IMR-90 (cell line): Measurements from ENCODE around the gene PITPNC1. TPM values are rescaled to one million over a fixed set of nuclear protein-coding genes. Genes with fewer than 3 reads are reported as not detected.

ENCODE experiments used
- ATAC-seq: fragments of 200-7000 bp; cut with Tn5 transposase; 2 replicates; pipeline ENCODE4 v1.9.1; 2020; ENCODE audit warnings: low read depth, mild to moderate bottlenecking, moderate library complexity
- BruUV-seq: library from RNA; stranded (reverse); fragments of 400-500 nt; replicated peaks from 2 replicates; lab custom pipeline; 2021; lab: Mats Ljungman, UMichigan
- CTCF ChIA-PET: fragments of 300-600 bp; formaldehyde crosslinking; extraction: SDS; loops from one replicate; lab custom pipeline; 2021; ENCODE audit warnings: antibody characterized with exemption; lab: Yijun Ruan, JAX
- POLR2A ChIA-PET: fragments of 300-600 bp; sonication (Branson Sonifier 250); formaldehyde crosslinking; loops from one replicate; lab custom pipeline; 2022; ENCODE audit warnings: antibody characterized with exemption; ENCODE audit not compliant: unreplicated experiment; lab: Charles Lee
- DNase-seq: peaks from one replicate; pipeline ENCODE4 v3.0.0; 2013
- H2AFZ ChIP-seq: replicated peaks from 2 replicates; pipeline ENCODE3; 2013; ENCODE audit warnings: low read length, mild to moderate bottlenecking; ENCODE audit not compliant: poor library complexity
- H2AK5ac ChIP-seq: 2 replicates; pipeline ENCODE4 v1.6.1; 2013; ENCODE audit warnings: low read depth, low read length, inconsistent platforms
- H2AK9ac ChIP-seq: replicated peaks from 2 replicates; pipeline ENCODE3; 2013; ENCODE audit warnings: mild to moderate bottlenecking, low read depth, low read length, moderate library complexity; ENCODE audit not compliant: poor library complexity
- H2BK120ac ChIP-seq: 2 replicates; pipeline ENCODE4 v1.6.1; 2013; ENCODE audit warnings: low read depth, low read length, inconsistent platforms
- H2BK15ac ChIP-seq: 3 replicates; pipeline ENCODE4 v1.6.1; 2013; ENCODE audit warnings: low read depth, low read length, inconsistent platforms
- H2BK20ac ChIP-seq: 2 replicates; pipeline ENCODE4 v1.6.1; 2013; ENCODE audit warnings: low read depth, mild to moderate bottlenecking, inconsistent platforms, low read length, moderate library complexity
- H2BK5ac ChIP-seq: 2 replicates; pipeline ENCODE4 v1.6.1; 2013; ENCODE audit warnings: mild to moderate bottlenecking, low read depth, low read length, inconsistent platforms; ENCODE audit not compliant: poor library complexity, severe bottlenecking
- H3K14ac ChIP-seq: replicated peaks from 2 replicates; pipeline ENCODE4 v1.6.1; 2013; ENCODE audit warnings: low read depth, low read length, inconsistent platforms
- H3K18ac ChIP-seq: 2 replicates; pipeline ENCODE4 v1.6.1; 2013; ENCODE audit warnings: low read depth, low read length, control low read depth
- H3K23ac ChIP-seq: 2 replicates; pipeline ENCODE4 v1.6.1; 2013; ENCODE audit warnings: low read depth, low read length, inconsistent platforms
- H3K27ac ChIP-seq: 2 replicates; pipeline ENCODE4 v1.5.1; 2013; ENCODE audit warnings: mild to moderate bottlenecking, control low read depth, low read length; ENCODE audit not compliant: insufficient read depth
- H3K27me3 ChIP-seq: 2 replicates; pipeline ENCODE4 v1.6.1; 2013; ENCODE audit warnings: low read length; ENCODE audit not compliant: control insufficient read depth, insufficient read depth
- H3K36me3 ChIP-seq: 2 replicates; pipeline ENCODE4 v1.6.1; 2013; ENCODE audit warnings: low read length, mixed read lengths; ENCODE audit not compliant: control insufficient read depth, insufficient read depth
- H3K4ac ChIP-seq: 2 replicates; pipeline ENCODE4 v1.6.1; 2013; ENCODE audit warnings: low read depth, low read length, inconsistent platforms
- H3K4me1 ChIP-seq: 2 replicates; pipeline ENCODE4 v1.6.1; 2013; ENCODE audit warnings: low read length, mixed read lengths; ENCODE audit not compliant: control insufficient read depth, insufficient read depth
- H3K4me2 ChIP-seq: 2 replicates; pipeline ENCODE4 v1.6.1; 2013; ENCODE audit warnings: low read depth, mild to moderate bottlenecking, control low read depth, low read length, moderate library complexity
- H3K4me3 ChIP-seq: 2 replicates; pipeline ENCODE4 v1.5.1; 2013; ENCODE audit warnings: low read depth, mild to moderate bottlenecking, control low read depth, low read length, moderate library complexity; ENCODE audit not compliant: insufficient read depth
- H3K56ac ChIP-seq: 2 replicates; pipeline ENCODE4 v1.6.1; 2013; ENCODE audit warnings: low read length, inconsistent platforms; ENCODE audit not compliant: insufficient read depth; ENCODE audit errors: extremely low read depth
- H3K79me1 ChIP-seq, 2 experiments: 2 replicates each; pipeline ENCODE4 v1.6.1; 2013; ENCODE audit warnings: low read length in 2 of 2, inconsistent platforms in 1 of 2, low read depth in 1 of 2
- H3K9ac ChIP-seq: 2 replicates; pipeline ENCODE4 v1.6.1; 2013; ENCODE audit warnings: low read depth, low read length, control low read depth
- H3K9me1 ChIP-seq: 2 replicates; pipeline ENCODE4 v1.6.1; 2013; ENCODE audit warnings: low read length, inconsistent platforms; ENCODE audit not compliant: insufficient read depth
- H3K9me3 ChIP-seq: 2 replicates; pipeline ENCODE4 v1.6.1; 2013; ENCODE audit warnings: low read length; ENCODE audit not compliant: control insufficient read depth, insufficient read depth
- H4K20me1 ChIP-seq: 2 replicates; pipeline ENCODE4 v1.6.1; 2013; ENCODE audit warnings: low read length, inconsistent platforms; ENCODE audit not compliant: insufficient read depth
- H4K5ac ChIP-seq: 2 replicates; pipeline ENCODE4 v1.6.1; 2013; ENCODE audit warnings: mild to moderate bottlenecking, low read depth, low read length, control low read depth
- H4K8ac ChIP-seq, 2 experiments: 2 replicates each; pipeline ENCODE4 v1.6.1; 2013; ENCODE audit warnings: low read depth in 2 of 2, low read length in 2 of 2, control low read depth in 1 of 2, inconsistent platforms in 1 of 2
- H4K91ac ChIP-seq: 2 replicates; pipeline ENCODE4 v1.6.1; 2013; ENCODE audit warnings: low read depth, low read length, inconsistent platforms; ENCODE audit not compliant: insufficient read depth
- CEBPB ChIP-seq: IDR thresholded peaks from 2 replicates; pipeline ENCODE4 v1.6.1; 2012; ENCODE audit warnings: low read depth, low read length, improper control_type of control experiment
- ELK1 ChIP-seq: fragments of 150-350 bp; IDR thresholded peaks from 2 replicates; pipeline ENCODE4 v1.6.1; 2016; ENCODE audit warnings: low read depth, mild to moderate bottlenecking, low read length, moderate library complexity, borderline replicate concordance
- NFE2L2 ChIP-seq: fragments of 150-350 bp; IDR thresholded peaks from 2 replicates; pipeline ENCODE4 v1.6.1; 2016; ENCODE audit warnings: low read depth, mild to moderate bottlenecking, low read length
- SMC3 ChIP-seq: fragments of 150-350 bp; IDR thresholded peaks from 2 replicates; pipeline ENCODE4 v1.6.1; 2016; ENCODE audit warnings: low read depth, mild to moderate bottlenecking, antibody characterized with exemption, low read length, moderate library complexity
- WGBS, 2 experiments: methylation state at CpG; one replicate each; pipeline versions ENCODE4 v1.1.5 to v1.1.7; 2013; ENCODE audit warnings: missing lambda C conversion rate in 2 of 2; ENCODE audit not compliant: insufficient read length in 1 of 2; ENCODE audit errors: extremely low coverage in 2 of 2; 5-methylcytosine and 5-hydroxymethylcytosine counted together
- dilution Hi-C: fragments of 300-500 bp; cut with HindIII; formaldehyde crosslinking; loops from one replicate; pipeline ENCODE4 v1.14.3; 2018; ENCODE audit warnings: low sequenced_read_pairs; ENCODE audit not compliant: unreplicated experiment
- in situ Hi-C: fragments of 300-500 bp; cut with MboI; formaldehyde crosslinking; loops from 3 replicates; pipeline ENCODE4 v1.14.3; 2019; ENCODE audit warnings: low sequenced_read_pairs, inconsistent platforms, mixed read lengths
- intact Hi-C: fragments of 100-400 bp; cut with micrococcal nuclease; formaldehyde crosslinking; loops from 2 replicates; pipeline ENCODE4 v1.10.0; 2022
- polyA plus RNA-seq, 3 experiments: library from polyadenylated mRNA; depleted of rRNA; stranded (reverse); fragments of >200 nt; gene quantifications; 2 replicates each; pipeline ENCODE4 v1.2.3, GENCODE V29; 2012; ENCODE audit warnings: low replicate concordance in 1 of 3
- total RNA-seq: library from RNA; depleted of rRNA; stranded (reverse); fragments of >200 nt; gene quantifications from 2 replicates; pipeline ENCODE4 v1.2.3, GENCODE V29; 2012

Gene PITPNC1
- total and polyA plus RNA-seq, 2 of the 4 experiments (the other 2 are of a cell fraction) = 4.1 TPM

- TF ChIP-seq NFE2L2 (no peak), CEBPB (no peak), ELK1 (no peak), SMC3 (no peak)
- Histone ChIP-seq H3K27me3 (no peaks in the 10 kb centered on the region), H4K5ac (no peak overlapping the region), H3K4me3 (no peak overlapping the region), H4K91ac (no peak overlapping the region), H3K9me1 (no peaks in the 10 kb centered on the region), H4K8ac (no peak overlapping the region), H2BK20ac (no peak overlapping the region), H2AFZ (no peak overlapping the region), H3K9ac (no peak overlapping the region), H3K27ac (no peak overlapping the region), H2BK120ac (no peak overlapping the region), H3K36me3 (no peaks in the 10 kb centered on the region), H3K18ac (no peak overlapping the region), H4K20me1 (no peaks in the 10 kb centered on the region), H2BK5ac (no peak overlapping the region), H3K4ac (no peak overlapping the region), H3K9me3 (0 out of 2 replicates have a peak, but pooled peaks cover 2% of the 10 kb centered on the region), H2AK5ac (no peak overlapping the region), H2AK9ac (no peak overlapping the region), H2BK15ac (no peak overlapping the region), H3K14ac (no peak overlapping the region), H3K79me1 (no peaks in the 10 kb centered on the region), H3K56ac (no peak overlapping the region), H3K4me1 (no peaks in the 10 kb centered on the region), H3K4me2 (no peak overlapping the region), H3K23ac (no peak overlapping the region)
- in situ Hi-C loops = no loop called here
- dilution Hi-C loops = no loop called here
- ChIA-PET POLR2A (no interaction called here), CTCF (no interaction called here)
- intact Hi-C loops = no loop called here
- BruUV-seq = no TSS peak
- no peak for DNase-seq
- ATAC-seq = no peak
- WGBS, 2 experiments = no CpG with 5 or more reads among the region's 7 CpGs
Measured at GRCh38 chr17:67655478-67656148, 278.5 kb downstream of the PITPNC1 start.
